ENCODE data around the gene BLOC1S5. TPM values are rescaled to one million over a fixed set of nuclear protein-coding genes. Genes with fewer than 3 reads are reported as not detected.
A peak's percentile ranks its signal among the peaks of the same experiment; 100 is the strongest.

Gene BLOC1S5
- total RNA-seq, 2 donors from 2014 or later: 10.8 to 11.7 TPM

DNA sequence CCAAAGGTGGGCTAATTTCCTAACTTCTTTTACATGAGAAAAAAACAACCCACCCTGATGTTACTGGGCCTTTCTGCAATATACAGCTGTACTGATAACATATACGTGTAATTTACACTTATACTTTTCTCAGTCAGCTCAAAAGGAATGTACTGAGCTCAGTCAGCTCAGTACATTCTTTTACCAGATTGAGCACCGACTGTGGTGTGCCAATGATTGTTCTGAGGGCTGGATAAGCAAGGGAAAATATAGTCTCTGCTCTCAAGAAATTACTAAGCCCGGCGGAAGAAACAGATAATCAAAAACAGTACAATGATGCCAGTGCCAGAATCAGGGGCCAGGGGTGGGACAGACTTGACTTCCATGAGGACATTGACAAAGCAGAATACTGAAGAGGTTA, 10.0 kb upstream of the BLOC1S5 start:
- H3K9me3 ChIP-seq (ENCODE audit: control insufficient read depth, low read length, poor library complexity, severe bottlenecking): no peaks in the 10 kb centered on the region
- no peak overlapping the region for H3K27ac Mint-ChIP-seq
- H3K36me3 Mint-ChIP-seq (ENCODE audit: low read depth): peaks cover 3% of the 10 kb centered on the region
- DNase-seq (no peak), ATAC-seq (no peak)
- no peak overlapping the region for H3K4me3 Mint-ChIP-seq
- H3K27me3 Mint-ChIP-seq: no peaks in the 10 kb centered on the region
- peaks cover 3% of the 10 kb centered on the region for H3K4me1 Mint-ChIP-seq

DNA sequence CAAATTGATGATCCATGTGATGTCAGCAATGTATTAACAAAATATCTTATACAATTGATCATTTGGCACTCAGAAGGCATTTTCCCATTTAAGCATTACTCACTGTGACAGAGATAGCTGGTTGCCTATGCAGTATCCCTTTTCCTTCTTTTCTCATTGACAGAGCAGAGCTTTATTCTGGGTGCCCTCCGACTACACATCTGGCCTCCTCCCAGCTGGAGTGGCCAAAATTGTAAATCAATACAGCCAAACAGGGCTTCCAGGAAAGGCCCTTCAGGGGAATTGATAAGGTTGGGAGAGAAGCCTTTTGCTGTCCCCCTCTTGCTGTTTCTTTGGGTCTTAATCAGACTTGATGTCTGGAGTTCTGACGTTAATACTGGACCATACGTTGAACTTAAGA, 9.6 kb upstream of the BLOC1S5 start:
- no peak for ATAC-seq
- H3K9me3 ChIP-seq (ENCODE audit: control insufficient read depth, low read length, poor library complexity, severe bottlenecking): no peaks in the 10 kb centered on the region
- H3K4me3 Mint-ChIP-seq: no peak overlapping the region
- H3K27me3 Mint-ChIP-seq: no peaks in the 10 kb centered on the region
- H3K27ac Mint-ChIP-seq: no peak overlapping the region
- peaks cover 3% of the 10 kb centered on the region for H3K36me3 Mint-ChIP-seq (ENCODE audit: low read depth)
- DNase-seq: no peak
- H3K4me1 Mint-ChIP-seq: peaks cover 3% of the 10 kb centered on the region

DNA sequence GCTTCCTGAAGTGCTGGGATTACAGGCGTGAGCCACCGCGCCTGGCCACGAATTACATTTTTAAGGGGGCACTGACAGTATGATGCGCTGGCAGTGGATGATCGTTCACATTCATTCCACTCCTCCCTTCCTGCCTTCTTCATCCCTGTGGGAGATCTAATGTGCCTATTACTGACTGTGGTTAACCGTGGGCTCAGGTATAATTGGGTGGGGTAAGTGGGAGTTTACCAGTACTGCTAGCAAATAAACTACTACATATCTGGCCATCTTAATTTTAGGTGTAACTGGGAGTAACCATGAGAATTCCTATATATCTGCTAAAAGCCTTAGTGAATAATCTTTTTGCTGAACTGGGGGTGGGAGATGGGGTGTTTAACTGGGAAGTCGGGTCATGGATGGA, 6.5 kb upstream of the BLOC1S5 start:
- no peak for ATAC-seq
- DNase-seq: no peak
- H3K9me3 ChIP-seq (ENCODE audit: control insufficient read depth, low read length, poor library complexity, severe bottlenecking): no peaks in the 10 kb centered on the region
- H3K36me3 Mint-ChIP-seq (ENCODE audit: low read depth): no peaks in the 10 kb centered on the region
- no peaks in the 10 kb centered on the region for H3K27me3 Mint-ChIP-seq
- H3K27ac Mint-ChIP-seq: no peak overlapping the region
- H3K4me1 Mint-ChIP-seq: no peaks in the 10 kb centered on the region
- no peak overlapping the region for H3K4me3 Mint-ChIP-seq

DNA sequence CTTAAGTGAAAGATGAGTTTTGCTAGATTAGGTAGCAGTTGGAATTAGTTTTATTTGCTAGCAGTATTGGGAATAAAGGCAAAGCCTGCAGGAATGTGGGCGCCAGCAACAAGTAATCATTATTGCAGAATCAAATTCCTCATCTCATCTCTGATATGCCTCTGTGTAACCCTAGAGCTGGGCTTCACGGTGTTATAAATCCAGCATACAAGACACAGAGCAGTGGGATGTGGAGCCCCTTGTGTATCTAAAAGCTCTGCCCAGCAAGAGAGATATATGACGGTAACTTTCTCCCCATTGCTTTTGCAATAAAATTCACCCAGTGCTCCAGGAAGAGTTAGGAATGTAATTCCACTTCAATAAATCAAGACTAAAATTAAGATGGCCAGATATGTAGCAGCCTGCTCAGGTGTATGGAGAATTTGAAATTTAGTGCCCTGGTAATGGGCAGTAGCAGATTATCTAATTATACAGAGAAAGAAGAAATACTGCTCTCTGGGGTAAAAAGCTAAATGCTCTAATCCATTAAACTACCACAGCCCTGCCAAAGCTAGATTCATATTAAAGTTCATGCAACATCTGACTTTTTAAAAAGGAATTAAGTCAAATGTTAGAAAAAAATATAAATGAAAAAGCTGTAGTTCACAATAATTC, 5.6 kb upstream of the BLOC1S5 start:
- Mint-ChIP-seq H3K4me1 (peaks cover 8% of the 10 kb centered on the region), H3K4me3 (no peak overlapping the region), H3K36me3 (ENCODE audit: low read depth) (no peaks in the 10 kb centered on the region), H3K27me3 (no peaks in the 10 kb centered on the region), H3K27ac (no peak overlapping the region)
- ATAC-seq (no peak), DNase-seq (no peak)
- H3K9me3 ChIP-seq (ENCODE audit: control insufficient read depth, low read length, poor library complexity, severe bottlenecking): no peaks in the 10 kb centered on the region

DNA sequence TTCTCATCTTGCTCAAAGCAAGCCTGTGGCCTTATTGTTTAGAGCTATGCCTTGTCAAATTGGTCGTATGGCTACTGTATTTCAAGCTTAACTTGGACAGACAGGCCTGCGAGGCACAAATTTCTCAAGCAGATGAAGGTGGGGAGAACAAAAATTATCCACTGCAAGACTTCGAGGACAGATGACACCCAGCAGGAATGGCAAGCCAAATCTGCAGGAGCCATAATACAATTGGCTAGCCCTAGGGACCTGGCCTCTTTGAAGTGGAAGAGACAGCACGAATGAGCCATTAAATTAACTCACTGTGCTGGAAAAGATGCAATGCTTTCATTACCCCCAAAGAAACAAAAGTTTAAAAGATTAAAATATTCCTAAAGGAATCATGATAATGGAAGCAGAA, 5.0 kb upstream of the BLOC1S5 start:
- no peak overlapping the region for H3K4me3 Mint-ChIP-seq
- H3K36me3 Mint-ChIP-seq (ENCODE audit: low read depth): no peaks in the 10 kb centered on the region
- H3K27ac Mint-ChIP-seq: no peak overlapping the region
- H3K9me3 ChIP-seq (ENCODE audit: control insufficient read depth, low read length, poor library complexity, severe bottlenecking): no peaks in the 10 kb centered on the region
- no peaks in the 10 kb centered on the region for H3K27me3 Mint-ChIP-seq
- no peak for ATAC-seq
- DNase-seq: no peak
- peaks cover 9% of the 10 kb centered on the region for H3K4me1 Mint-ChIP-seq

DNA sequence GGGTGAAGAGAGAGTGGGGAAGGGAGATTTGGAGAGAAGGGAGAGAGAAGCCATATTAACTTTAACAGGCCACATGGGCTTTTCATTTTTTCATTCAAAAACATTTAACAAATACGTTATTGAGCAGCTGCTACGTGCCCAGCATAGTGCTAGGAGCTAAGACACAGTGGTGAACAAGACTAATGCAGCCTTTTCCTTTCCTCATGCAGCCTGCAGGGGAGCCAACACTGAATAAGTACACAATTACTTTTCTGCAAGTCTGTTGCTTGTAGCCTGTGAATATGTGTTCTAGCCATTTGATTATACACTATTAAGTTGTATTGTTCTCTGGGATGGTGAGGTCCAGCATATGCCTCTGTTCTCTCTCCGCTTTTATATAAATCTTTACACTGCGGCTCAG, 1.9 kb upstream of the BLOC1S5 start:
- H3K36me3 Mint-ChIP-seq (ENCODE audit: low read depth): no peaks in the 10 kb centered on the region
- H3K4me1 Mint-ChIP-seq: peaks cover 12% of the 10 kb centered on the region
- H3K4me3 Mint-ChIP-seq: no peak overlapping the region
- no peak for ATAC-seq
- no peaks in the 10 kb centered on the region for H3K27me3 Mint-ChIP-seq
- no peak for DNase-seq
- peak overlapping the region; percentile 92 for H3K27ac Mint-ChIP-seq
- no peaks in the 10 kb centered on the region for H3K9me3 ChIP-seq (ENCODE audit: control insufficient read depth, low read length, poor library complexity, severe bottlenecking)

DNA sequence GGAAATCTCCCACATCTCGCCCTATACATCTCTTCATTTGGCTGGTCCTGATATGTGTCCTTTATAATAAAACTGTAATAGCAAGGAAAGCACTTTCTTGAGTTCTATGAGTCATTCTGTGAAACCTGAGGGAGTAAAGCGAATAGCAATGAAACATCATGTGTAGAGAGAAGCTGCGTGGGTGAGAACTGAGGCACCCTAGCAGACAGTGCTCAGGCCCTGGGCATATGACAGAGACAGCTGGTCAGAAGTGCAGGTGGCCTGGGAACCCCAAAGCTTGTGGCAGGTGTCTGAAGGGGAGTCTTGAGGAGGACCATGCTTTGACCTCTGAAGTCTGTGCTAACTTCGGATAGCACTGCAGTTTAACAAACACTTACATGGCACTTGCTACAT, 1.3 kb upstream of the BLOC1S5 start:
- no peak overlapping the region for H3K4me3 Mint-ChIP-seq

DNA sequence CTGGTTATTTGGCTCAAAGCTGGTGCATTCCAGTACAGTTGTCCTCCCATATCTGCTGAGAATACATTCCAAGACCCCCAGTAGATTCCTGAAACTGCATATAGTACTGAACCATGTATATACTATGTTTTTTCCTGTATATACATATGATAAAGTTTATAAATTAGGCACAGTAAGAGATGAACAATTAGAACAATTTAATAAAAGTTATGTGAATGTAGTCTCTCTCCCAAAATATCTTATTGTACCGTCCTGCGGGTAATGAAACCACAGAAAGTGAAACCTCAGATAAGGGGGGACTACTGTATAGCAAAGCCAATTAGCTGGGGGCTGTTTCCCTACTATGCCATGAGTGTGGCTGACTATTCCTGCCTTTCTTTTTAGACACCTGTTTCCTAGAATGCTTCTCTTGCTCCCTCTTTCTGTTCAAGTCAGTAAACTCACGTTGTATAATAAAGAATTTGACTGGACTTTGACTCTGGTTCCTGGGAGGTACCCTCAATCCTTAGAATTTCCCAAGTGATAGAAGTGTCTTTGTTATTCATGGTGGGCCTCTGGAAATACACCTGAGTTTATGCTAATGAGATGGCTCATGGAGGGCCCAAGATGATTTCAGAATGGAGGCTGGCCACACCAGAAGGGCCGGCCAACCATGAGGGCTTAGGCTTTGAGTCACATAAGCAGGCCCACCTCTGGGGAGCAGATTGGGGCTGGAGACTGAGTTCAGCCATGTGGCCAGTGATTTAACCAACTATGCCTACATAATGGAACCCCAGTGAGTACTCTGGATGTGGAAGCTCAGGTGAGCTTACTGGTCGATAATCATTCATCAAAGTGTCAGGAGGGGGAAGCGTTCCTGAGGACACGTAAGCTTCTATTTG, 689 bp upstream of the BLOC1S5 start:
- no peaks in the 10 kb centered on the region for H3K9me3 ChIP-seq (ENCODE audit: control insufficient read depth, low read length, poor library complexity, severe bottlenecking)
- ATAC-seq (no peak), DNase-seq (no peak)
- no peaks in the 10 kb centered on the region for H3K27me3 Mint-ChIP-seq
- H3K36me3 Mint-ChIP-seq (ENCODE audit: low read depth): peaks cover 6% of the 10 kb centered on the region
- peaks cover 18% of the 10 kb centered on the region for H3K4me1 Mint-ChIP-seq
- peak overlapping the region; percentile 95 for H3K4me3 Mint-ChIP-seq
- peak overlapping the region; percentile 92 for H3K27ac Mint-ChIP-seq

More for the DNA sequence above, 1.3 kb upstream of the BLOC1S5 start:
- Mint-ChIP-seq H3K27ac (peak overlapping the region; percentile 92), H3K36me3 (ENCODE audit: low read depth) (no peaks in the 10 kb centered on the region), H3K4me1 (peaks cover 12% of the 10 kb centered on the region), H3K27me3 (no peaks in the 10 kb centered on the region)
- no peak for ATAC-seq
- DNase-seq: no peak
- H3K9me3 ChIP-seq (ENCODE audit: control insufficient read depth, low read length, poor library complexity, severe bottlenecking): no peaks in the 10 kb centered on the region

DNA sequence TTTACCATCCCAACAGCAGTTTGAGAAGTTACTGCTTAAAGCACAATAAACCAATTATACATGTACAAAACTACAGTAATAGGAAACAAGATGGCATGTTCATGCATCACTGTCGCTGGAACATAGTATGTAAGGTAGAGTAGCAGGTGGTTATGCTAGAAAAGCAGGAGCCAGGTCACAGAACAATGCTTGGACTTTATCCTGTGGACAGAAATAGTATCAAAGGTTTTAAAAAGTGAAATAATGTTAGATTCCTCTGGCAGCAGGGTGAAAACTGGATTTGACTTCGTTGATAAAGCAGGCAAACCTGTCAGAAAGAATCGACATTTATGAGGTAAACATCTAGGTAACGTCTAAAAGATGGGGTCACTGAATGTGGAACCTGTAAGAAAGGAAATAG, 2.5 kb downstream of the BLOC1S5 start:
- DNase-seq (no peak), ATAC-seq (no peak)
- Mint-ChIP-seq H3K27me3 (no peaks in the 10 kb centered on the region), H3K4me1 (peaks cover 18% of the 10 kb centered on the region), H3K4me3 (no peak overlapping the region), H3K36me3 (ENCODE audit: low read depth) (peaks cover 7% of the 10 kb centered on the region), H3K27ac (no peak overlapping the region)
- H3K9me3 ChIP-seq (ENCODE audit: control insufficient read depth, low read length, poor library complexity, severe bottlenecking): no peaks in the 10 kb centered on the region

DNA sequence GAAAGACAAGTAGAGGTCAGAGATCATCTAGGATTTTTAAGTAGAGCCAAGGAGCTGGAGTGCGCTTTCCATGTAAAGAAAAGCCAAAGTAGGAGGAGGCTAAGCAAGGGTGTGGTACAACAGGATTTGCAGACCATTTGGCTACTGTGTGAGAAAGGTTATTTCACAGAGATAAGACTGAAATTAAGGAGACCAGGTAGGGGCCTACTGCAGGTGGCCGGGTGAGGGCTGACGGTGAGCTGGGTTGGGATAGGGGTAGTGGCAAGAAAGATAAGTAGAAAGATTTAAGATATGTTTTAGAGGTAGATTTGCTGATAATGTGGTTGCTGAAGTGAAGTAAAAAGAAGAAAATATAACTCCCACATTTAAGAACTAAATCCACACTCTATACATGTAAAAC, 3.8 kb downstream of the BLOC1S5 start:
- DNase-seq: no peak
- H3K9me3 ChIP-seq (ENCODE audit: control insufficient read depth, low read length, poor library complexity, severe bottlenecking): no peaks in the 10 kb centered on the region
- Mint-ChIP-seq H3K27ac (no peak overlapping the region), H3K4me3 (no peak overlapping the region), H3K4me1 (peaks cover 15% of the 10 kb centered on the region), H3K36me3 (ENCODE audit: low read depth) (peaks cover 9% of the 10 kb centered on the region), H3K27me3 (no peaks in the 10 kb centered on the region)
- no peak for ATAC-seq

DNA sequence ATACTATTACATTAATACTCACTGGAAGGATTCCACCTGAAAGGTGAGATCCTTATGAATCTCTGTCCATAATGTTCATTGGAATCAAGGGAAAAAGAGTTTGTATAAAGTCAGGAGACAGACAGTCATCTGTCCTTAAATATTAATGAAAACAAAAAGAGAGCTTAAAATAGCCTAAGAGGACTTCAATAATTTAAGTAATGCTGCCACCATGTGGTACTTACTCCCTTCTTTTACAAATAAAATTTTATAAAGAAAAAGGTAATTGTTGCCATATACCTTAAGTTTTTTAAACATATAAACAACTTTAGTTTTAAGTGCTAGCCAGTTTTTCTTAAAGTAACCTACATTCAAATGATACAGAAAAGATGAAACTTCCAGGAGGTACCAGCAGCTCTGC, 5.1 kb downstream of the BLOC1S5 start:
- Mint-ChIP-seq H3K27me3 (no peaks in the 10 kb centered on the region), H3K4me1 (peaks cover 11% of the 10 kb centered on the region), H3K4me3 (no peak overlapping the region), H3K27ac (no peak overlapping the region), H3K36me3 (ENCODE audit: low read depth) (peaks cover 11% of the 10 kb centered on the region)
- no peak for DNase-seq
- no peak for ATAC-seq
- no peaks in the 10 kb centered on the region for H3K9me3 ChIP-seq (ENCODE audit: control insufficient read depth, low read length, poor library complexity, severe bottlenecking)

DNA sequence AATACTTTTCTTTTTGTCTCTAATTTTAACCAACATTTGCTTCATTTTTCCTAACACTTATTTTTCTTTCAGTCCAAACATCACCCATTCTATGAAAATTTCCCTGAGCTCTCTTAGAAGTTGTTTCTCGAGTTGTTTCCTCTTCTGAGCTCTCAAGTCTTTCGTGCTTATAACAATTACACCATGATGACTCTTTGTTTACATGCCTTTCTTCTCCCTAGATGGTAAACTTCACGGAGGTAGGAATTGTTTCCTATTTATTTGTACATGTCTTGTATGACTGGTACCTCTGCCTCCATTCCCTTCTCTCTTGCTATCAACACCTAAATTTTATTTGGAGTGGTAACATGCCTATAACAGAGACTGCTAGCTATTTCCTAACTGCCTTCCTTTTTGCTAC, 6.4 kb downstream of the BLOC1S5 start:
- Mint-ChIP-seq H3K27ac (no peak overlapping the region), H3K36me3 (ENCODE audit: low read depth) (peaks cover 13% of the 10 kb centered on the region), H3K4me1 (peaks cover 9% of the 10 kb centered on the region), H3K4me3 (no peak overlapping the region), H3K27me3 (no peaks in the 10 kb centered on the region)
- H3K9me3 ChIP-seq (ENCODE audit: control insufficient read depth, low read length, poor library complexity, severe bottlenecking): no peaks in the 10 kb centered on the region
- no peak for ATAC-seq
- DNase-seq: no peak

DNA sequence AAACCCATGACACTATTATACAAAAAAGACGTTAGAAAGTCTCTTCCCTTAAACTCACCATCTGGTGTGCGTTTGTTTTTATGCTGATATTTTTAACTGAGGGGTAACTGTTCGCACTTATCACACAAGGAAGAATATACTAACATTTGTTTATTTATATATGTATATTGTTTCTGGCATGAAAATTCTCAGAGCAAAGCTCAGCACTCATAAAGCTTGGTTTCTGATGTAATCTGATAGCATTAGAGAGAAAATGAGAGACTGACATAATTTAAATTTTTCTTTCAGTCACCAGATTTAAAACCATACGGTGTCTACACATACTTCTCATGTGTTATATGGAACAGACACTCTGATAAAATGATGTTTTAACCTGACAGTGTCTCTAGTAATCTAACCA, 6.9 kb downstream of the BLOC1S5 start:
- Mint-ChIP-seq H3K27ac (no peak overlapping the region), H3K36me3 (ENCODE audit: low read depth) (peaks cover 13% of the 10 kb centered on the region), H3K4me1 (peaks cover 9% of the 10 kb centered on the region), H3K4me3 (no peak overlapping the region), H3K27me3 (no peaks in the 10 kb centered on the region)
- no peak for ATAC-seq
- no peak for DNase-seq
- H3K9me3 ChIP-seq (ENCODE audit: control insufficient read depth, low read length, poor library complexity, severe bottlenecking): no peaks in the 10 kb centered on the region

DNA sequence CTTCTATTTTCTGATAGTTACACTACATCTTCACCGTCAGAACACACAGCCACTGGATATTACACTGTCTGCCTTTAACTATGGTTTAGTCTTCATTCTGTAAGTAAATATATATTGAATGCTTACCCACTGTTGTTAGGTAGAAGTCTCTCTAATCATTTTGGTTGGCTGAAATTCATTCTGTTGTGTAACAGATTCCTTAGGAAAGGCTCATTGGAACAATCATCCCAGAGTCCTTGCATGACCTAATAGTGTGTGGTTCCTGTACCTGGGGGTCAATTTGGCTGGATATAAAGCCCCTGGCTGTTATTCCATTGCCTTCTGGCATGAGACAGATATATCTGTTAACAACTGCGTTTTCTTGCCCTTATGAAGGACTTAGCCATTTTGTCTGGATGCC, 9.9 kb downstream of the BLOC1S5 start:
- no peak overlapping the region for H3K4me3 Mint-ChIP-seq
- no peak for DNase-seq
- H3K4me1 Mint-ChIP-seq: peaks cover 5% of the 10 kb centered on the region
- ATAC-seq: no peak
- H3K27me3 Mint-ChIP-seq: no peaks in the 10 kb centered on the region
- H3K36me3 Mint-ChIP-seq (ENCODE audit: low read depth): peaks cover 10% of the 10 kb centered on the region
- no peak overlapping the region for H3K27ac Mint-ChIP-seq
- no peaks in the 10 kb centered on the region for H3K9me3 ChIP-seq (ENCODE audit: control insufficient read depth, low read length, poor library complexity, severe bottlenecking)

All from T-helper 17 cell (primary cell).